Measurements from ENCODE around the gene PPP2R5B.
A peak's percentile ranks its signal among the peaks of the same experiment; 100 is the strongest.

PPP2R5B gene

DNA sequence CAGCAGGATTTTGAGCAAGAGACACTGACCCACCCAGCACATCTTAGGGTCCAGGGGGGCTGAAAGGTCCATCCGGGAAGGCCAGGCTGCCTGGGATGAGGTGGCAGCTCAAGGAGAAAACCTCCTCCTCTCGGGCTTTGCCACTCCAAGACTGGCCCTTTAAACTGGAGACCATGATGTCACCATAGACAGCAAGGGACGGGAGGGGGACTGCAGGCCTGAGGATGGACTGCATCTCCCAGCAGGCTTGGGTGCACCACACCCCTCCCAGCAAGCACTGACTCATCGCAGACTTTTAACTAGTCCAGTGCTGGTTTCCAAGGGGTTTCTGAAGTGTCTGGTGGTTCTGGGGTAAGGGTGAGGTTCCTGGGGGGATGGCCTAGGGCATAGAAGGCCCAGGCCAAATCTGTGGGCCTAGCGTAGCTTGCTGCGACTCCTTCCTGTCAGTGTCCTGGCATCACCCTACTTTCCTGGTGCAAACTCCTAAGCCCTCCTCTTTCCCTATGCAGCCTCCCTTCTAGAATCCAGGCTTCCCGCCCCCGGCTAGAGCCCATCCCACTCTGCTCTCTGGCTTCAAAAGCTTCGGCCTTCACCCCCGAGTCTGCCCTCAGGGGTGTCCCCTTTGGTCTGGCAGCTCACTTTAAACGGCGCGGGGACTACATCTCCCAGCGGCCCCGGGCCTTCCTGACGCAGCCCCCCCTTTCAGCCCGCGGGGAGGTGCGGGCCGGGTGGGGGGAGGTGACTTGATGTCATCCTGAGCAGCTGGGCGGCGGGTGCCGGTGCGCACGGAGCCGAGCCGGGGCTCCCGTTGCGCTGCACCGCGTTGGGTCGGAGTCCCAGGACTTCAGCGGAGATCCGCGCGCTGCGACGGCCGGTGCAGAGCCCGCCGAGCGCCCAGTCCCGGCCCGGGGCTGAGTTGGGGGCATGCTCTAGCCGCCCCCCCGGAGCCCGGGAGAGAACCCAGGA lies at the start of gene PPP2R5B:
TSS of gene PPP2R5B (plus strand) at position 746 of the 966 bp plus-strand sequence. CDS start 1,046 bp downstream, outside the sequence.
- Histone ChIP-seq H3K27ac (ENCODE audit: extremely low read depth, low read depth, low read length) (peak within 1 kb of the TSS; percentile 62), H3K9me3 (ENCODE audit: control insufficient read depth, insufficient read depth, low read depth, low read length) (no peaks in the 10 kb centered on the region), H3K4me1 (ENCODE audit: control insufficient read depth, insufficient read depth, low read length) (no peaks in the 10 kb centered on the region), H3K36me3 (ENCODE audit: control insufficient read depth in 2 of 2, insufficient read depth in 1 of 2, low read length in 2 of 2) (peaks cover 0 to 18% of the 10 kb centered on the region in 2 experiments; a peak in 1 of 3 replicates), H3K4me3 (ENCODE audit: low read depth, low read length) (peak within 1 kb of the TSS; percentile 67)
- POLR2A ChIA-PET, result interaction anchor here (1.0 to 2.0 kb wide), 7 partner anchors 9 to 146 kb away, joined by 3 to 8 read pairs (median 4); partner anchors contain the start of genes ARL2, BATF2 and SF1
- CTCF ChIA-PET, result interaction anchor here (0.7 to 1.1 kb wide), 2 partner anchors 138 to 248 kb away, joined by 3 read pairs; no protein-coding TSS in a partner anchor
- TF ChIP-seq BCL11B (tag by site-specific recombination; IDR thresholded peaks at IDR 0.05; ENCODE audit: low read depth) (no peak), GLIS1 (tag by site-specific recombination; IDR thresholded peaks at IDR 0.05) (peak; percentile 75), GLI2 (tag by site-specific recombination; IDR thresholded peaks at IDR 0.05; ENCODE audit: borderline replicate concordance, low read depth) (no peak), ZFP69B (tag by site-specific recombination; IDR thresholded peaks at IDR 0.05) (peak; percentile 68; the same call in 1 of the 2 replicates), SP7 (tag by site-specific recombination; IDR thresholded peaks at IDR 0.05) (peak; percentile 78), MYNN (tag by site-specific recombination; IDR thresholded peaks at IDR 0.05; ENCODE audit: borderline replicate concordance) (peak; percentile 76), ZNF169 (tag by site-specific recombination; IDR thresholded peaks at IDR 0.05) (no peak), ZNF274 (IDR thresholded peaks at IDR 0.05; ENCODE audit: low read length) (no peak), ZNF274 (tag by site-specific recombination; IDR thresholded peaks at IDR 0.05; ENCODE audit: borderline replicate concordance) (no peak), ZBTB17 (tag by site-specific recombination; IDR thresholded peaks at IDR 0.05) (peak; percentile 91), ZNF335 (tag by site-specific recombination; conservative IDR thresholded peaks at IDR 0.05) (peak; percentile 94), ZNF544 (tag by site-specific recombination; IDR thresholded peaks at IDR 0.05) (no peak), ZNF350 (tag by site-specific recombination; IDR thresholded peaks at IDR 0.05) (no peak), ZNF248 (tag by site-specific recombination; IDR thresholded peaks at IDR 0.05) (no peak), ZNF404 (tag by site-specific recombination; IDR thresholded peaks at IDR 0.05) (no peak), ZNF658 (tag by site-specific recombination; IDR thresholded peaks at IDR 0.05) (no peak), ZNF629 (tag by site-specific recombination; IDR thresholded peaks at IDR 0.05) (peak; percentile 85), ZNF155 (tag by site-specific recombination; IDR thresholded peaks at IDR 0.05) (no peak), ZNF792 (tag by site-specific recombination; IDR thresholded peaks at IDR 0.05) (no peak), ZNF549 (tag by site-specific recombination; IDR thresholded peaks at IDR 0.05) (no peak), ZNF785 (tag by site-specific recombination; IDR thresholded peaks at IDR 0.05) (0 out of 2 replicates have a peak, but pooled peaks have one; percentile 16)
- TF ChIP-seq, protein P1, sequence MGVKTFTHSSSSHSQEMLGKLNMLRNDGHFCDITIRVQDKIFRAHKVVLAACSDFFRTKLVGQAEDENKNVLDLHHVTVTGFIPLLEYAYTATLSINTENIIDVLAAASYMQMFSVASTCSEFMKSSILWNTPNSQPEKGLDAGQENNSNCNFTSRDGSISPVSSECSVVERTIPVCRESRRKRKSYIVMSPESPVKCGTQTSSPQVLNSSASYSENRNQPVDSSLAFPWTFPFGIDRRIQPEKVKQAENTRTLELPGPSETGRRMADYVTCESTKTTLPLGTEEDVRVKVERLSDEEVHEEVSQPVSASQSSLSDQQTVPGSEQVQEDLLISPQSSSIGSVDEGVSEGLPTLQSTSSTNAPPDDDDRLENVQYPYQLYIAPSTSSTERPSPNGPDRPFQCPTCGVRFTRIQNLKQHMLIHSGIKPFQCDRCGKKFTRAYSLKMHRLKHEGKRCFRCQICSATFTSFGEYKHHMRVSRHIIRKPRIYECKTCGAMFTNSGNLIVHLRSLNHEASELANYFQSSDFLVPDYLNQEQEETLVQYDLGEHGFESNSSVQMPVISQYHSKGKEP (tag by site-specific recombination; IDR thresholded peaks at IDR 0.05), result peak; percentile 10; the same call in 1 of the 2 replicates
- TF ChIP-seq, protein P2, sequence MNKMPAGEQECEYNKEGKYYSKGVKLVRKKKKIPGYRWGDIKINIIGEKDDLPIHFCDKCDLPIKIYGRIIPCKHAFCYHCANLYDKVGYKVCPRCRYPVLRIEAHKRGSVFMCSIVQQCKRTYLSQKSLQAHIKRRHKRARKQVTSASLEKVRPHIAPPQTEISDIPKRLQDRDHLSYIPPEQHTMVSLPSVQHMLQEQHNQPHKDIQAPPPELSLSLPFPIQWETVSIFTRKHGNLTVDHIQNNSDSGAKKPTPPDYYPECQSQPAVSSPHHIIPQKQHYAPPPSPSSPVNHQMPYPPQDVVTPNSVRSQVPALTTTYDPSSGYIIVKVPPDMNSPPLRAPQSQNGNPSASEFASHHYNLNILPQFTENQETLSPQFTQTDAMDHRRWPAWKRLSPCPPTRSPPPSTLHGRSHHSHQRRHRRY (tag by site-specific recombination; IDR thresholded peaks at IDR 0.05), result no peak
- TF ChIP-seq, protein P3, sequence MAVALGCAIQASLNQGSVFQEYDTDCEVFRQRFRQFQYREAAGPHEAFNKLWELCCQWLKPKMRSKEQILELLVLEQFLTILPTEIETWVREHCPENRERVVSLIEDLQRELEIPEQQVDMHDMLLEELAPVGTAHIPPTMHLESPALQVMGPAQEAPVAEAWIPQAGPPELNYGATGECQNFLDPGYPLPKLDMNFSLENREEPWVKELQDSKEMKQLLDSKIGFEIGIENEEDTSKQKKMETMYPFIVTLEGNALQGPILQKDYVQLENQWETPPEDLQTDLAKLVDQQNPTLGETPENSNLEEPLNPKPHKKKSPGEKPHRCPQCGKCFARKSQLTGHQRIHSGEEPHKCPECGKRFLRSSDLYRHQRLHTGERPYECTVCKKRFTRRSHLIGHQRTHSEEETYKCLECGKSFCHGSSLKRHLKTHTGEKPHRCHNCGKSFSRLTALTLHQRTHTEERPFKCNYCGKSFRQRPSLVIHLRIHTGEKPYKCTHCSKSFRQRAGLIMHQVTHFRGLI (tag by site-specific recombination; IDR thresholded peaks at IDR 0.05), result 0 out of 2 replicates have a peak, but pooled peaks have one; percentile 44
- TF ChIP-seq, protein P4, sequence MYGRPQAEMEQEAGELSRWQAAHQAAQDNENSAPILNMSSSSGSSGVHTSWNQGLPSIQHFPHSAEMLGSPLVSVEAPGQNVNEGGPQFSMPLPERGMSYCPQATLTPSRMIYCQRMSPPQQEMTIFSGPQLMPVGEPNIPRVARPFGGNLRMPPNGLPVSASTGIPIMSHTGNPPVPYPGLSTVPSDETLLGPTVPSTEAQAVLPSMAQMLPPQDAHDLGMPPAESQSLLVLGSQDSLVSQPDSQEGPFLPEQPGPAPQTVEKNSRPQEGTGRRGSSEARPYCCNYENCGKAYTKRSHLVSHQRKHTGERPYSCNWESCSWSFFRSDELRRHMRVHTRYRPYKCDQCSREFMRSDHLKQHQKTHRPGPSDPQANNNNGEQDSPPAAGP (tag by site-specific recombination; IDR thresholded peaks at IDR 0.05), result peak; percentile 30; the same call in 1 of the 2 replicates
- TF ChIP-seq, protein P5, sequence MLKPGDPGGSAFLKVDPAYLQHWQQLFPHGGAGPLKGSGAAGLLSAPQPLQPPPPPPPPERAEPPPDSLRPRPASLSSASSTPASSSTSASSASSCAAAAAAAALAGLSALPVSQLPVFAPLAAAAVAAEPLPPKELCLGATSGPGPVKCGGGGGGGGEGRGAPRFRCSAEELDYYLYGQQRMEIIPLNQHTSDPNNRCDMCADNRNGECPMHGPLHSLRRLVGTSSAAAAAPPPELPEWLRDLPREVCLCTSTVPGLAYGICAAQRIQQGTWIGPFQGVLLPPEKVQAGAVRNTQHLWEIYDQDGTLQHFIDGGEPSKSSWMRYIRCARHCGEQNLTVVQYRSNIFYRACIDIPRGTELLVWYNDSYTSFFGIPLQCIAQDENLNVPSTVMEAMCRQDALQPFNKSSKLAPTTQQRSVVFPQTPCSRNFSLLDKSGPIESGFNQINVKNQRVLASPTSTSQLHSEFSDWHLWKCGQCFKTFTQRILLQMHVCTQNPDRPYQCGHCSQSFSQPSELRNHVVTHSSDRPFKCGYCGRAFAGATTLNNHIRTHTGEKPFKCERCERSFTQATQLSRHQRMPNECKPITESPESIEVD (tag by site-specific recombination; IDR thresholded peaks at IDR 0.05), result no peak
- TF ChIP-seq, protein P6, sequence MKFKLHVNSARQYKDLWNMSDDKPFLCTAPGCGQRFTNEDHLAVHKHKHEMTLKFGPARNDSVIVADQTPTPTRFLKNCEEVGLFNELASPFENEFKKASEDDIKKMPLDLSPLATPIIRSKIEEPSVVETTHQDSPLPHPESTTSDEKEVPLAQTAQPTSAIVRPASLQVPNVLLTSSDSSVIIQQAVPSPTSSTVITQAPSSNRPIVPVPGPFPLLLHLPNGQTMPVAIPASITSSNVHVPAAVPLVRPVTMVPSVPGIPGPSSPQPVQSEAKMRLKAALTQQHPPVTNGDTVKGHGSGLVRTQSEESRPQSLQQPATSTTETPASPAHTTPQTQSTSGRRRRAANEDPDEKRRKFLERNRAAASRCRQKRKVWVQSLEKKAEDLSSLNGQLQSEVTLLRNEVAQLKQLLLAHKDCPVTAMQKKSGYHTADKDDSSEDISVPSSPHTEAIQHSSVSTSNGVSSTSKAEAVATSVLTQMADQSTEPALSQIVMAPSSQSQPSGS (tag by site-specific recombination; IDR thresholded peaks at IDR 0.05; ENCODE audit: low read depth), result peak; percentile 96

All from HEK293 (cell line).